IPS-20b (cell line): ENCODE data around the gene SELPLG.

Experiments used
- H3K27ac ChIP-seq: one replicate; pipeline ENCODE4 v1.5.1; 2013; ENCODE audit warnings: low read length
- H3K27me3 ChIP-seq: 2 replicates; pipeline ENCODE4 v1.6.1; 2013; ENCODE audit warnings: mild to moderate bottlenecking, low read length, inconsistent platforms; ENCODE audit not compliant: insufficient read depth
- H3K36me3 ChIP-seq: 2 replicates; pipeline ENCODE4 v1.6.1; 2013; ENCODE audit warnings: low read depth, mild to moderate bottlenecking, inconsistent platforms, low read length, moderate library complexity; ENCODE audit not compliant: insufficient read depth
- H3K4me1 ChIP-seq: 2 replicates; pipeline ENCODE4 v1.6.1; 2013; ENCODE audit warnings: mild to moderate bottlenecking, control low read depth, inconsistent platforms, low read length, moderate library complexity; ENCODE audit not compliant: insufficient read depth
- H3K4me3 ChIP-seq: 2 replicates; pipeline ENCODE4 v1.5.1; 2013; ENCODE audit warnings: mild to moderate bottlenecking, low read length, inconsistent platforms
- H3K9ac ChIP-seq: 2 replicates; pipeline ENCODE4 v1.6.1; 2013; ENCODE audit warnings: low read depth, mild to moderate bottlenecking, inconsistent platforms, low read length, moderate library complexity
- H3K9me3 ChIP-seq: 2 replicates; pipeline ENCODE4 v1.6.1; 2013; ENCODE audit warnings: mild to moderate bottlenecking, low read depth, low read length, inconsistent platforms; ENCODE audit not compliant: insufficient read depth

SELPLG gene

GRCh38 chr12:108633534-108634248, at the start of gene SELPLG:
TSS of gene SELPLG (minus strand) at chr12:108633894. CDS start at chr12:108624307, 9,587 bp downstream.
- Histone ChIP-seq H3K27me3 (no peaks in the 10 kb centered on the region), H3K4me1 (peaks cover 31% of the 10 kb centered on the region), H3K36me3 (no peaks in the 10 kb centered on the region), H3K4me3 (no peak within 1 kb of the TSS), H3K9ac (no peak within 1 kb of the TSS), H3K27ac (no peak within 1 kb of the TSS), H3K9me3 (no peaks in the 10 kb centered on the region)

- peaks cover 16% of the 10 kb centered on the region for H3K4me1 ChIP-seq
- no peak overlapping the region for H3K4me3 ChIP-seq
Observed at GRCh38 chr12:108681317-108681716, 47.6 kb upstream of the SELPLG start.

GRCh38 chr12:108679106-108679681, 45.5 kb upstream of the SELPLG start:
- no peaks in the 10 kb centered on the region for H3K27me3 ChIP-seq
- H3K9ac ChIP-seq: no peak overlapping the region
- no peak overlapping the region for H3K27ac ChIP-seq
- peaks cover 6% of the 10 kb centered on the region for H3K4me1 ChIP-seq
- H3K9me3 ChIP-seq: no peaks in the 10 kb centered on the region
- peaks cover 27% of the 10 kb centered on the region for H3K36me3 ChIP-seq
- H3K4me3 ChIP-seq: no peak overlapping the region

More at GRCh38 chr12:108681317-108681716, 47.6 kb upstream of the SELPLG start:
- Histone ChIP-seq H3K9me3 (no peaks in the 10 kb centered on the region), H3K9ac (no peak overlapping the region), H3K27ac (no peak overlapping the region), H3K36me3 (peaks cover 15% of the 10 kb centered on the region), H3K27me3 (no peaks in the 10 kb centered on the region)

- H3K9me3 ChIP-seq: no peaks in the 10 kb centered on the region
- no peaks in the 10 kb centered on the region for H3K27me3 ChIP-seq
- no peak overlapping the region for H3K4me3 ChIP-seq
- H3K27ac ChIP-seq: no peak overlapping the region
- no peaks in the 10 kb centered on the region for H3K4me1 ChIP-seq
- H3K9ac ChIP-seq: no peak overlapping the region
- H3K36me3 ChIP-seq: peaks cover 27% of the 10 kb centered on the region
Observed at GRCh38 chr12:108678104-108678730, 44.5 kb upstream of the SELPLG start.

GRCh38 chr12:108677381-108677780, 43.7 kb upstream of the SELPLG start:
- Histone ChIP-seq H3K9me3 (no peaks in the 10 kb centered on the region), H3K4me3 (no peak overlapping the region), H3K27me3 (no peaks in the 10 kb centered on the region), H3K4me1 (no peaks in the 10 kb centered on the region), H3K36me3 (peaks cover 27% of the 10 kb centered on the region), H3K9ac (no peak overlapping the region), H3K27ac (no peak overlapping the region)

GRCh38 chr12:108676707-108677106, 43.0 kb upstream of the SELPLG start:
- no peak overlapping the region for H3K4me3 ChIP-seq
- peaks cover 27% of the 10 kb centered on the region for H3K36me3 ChIP-seq
- H3K27ac ChIP-seq: no peak overlapping the region
- no peaks in the 10 kb centered on the region for H3K9me3 ChIP-seq
- H3K9ac ChIP-seq: no peak overlapping the region
- no peaks in the 10 kb centered on the region for H3K4me1 ChIP-seq
- H3K27me3 ChIP-seq: no peaks in the 10 kb centered on the region

GRCh38 chr12:108675792-108676191, 42.1 kb upstream of the SELPLG start:
- no peaks in the 10 kb centered on the region for H3K4me1 ChIP-seq
- no peaks in the 10 kb centered on the region for H3K27me3 ChIP-seq
- no peak overlapping the region for H3K27ac ChIP-seq
- no peak overlapping the region for H3K9ac ChIP-seq
- no peaks in the 10 kb centered on the region for H3K9me3 ChIP-seq
- H3K4me3 ChIP-seq: no peak overlapping the region
- H3K36me3 ChIP-seq: peaks cover 27% of the 10 kb centered on the region

- Histone ChIP-seq H3K27ac (no peak overlapping the region), H3K9ac (no peak overlapping the region), H3K4me1 (no peaks in the 10 kb centered on the region), H3K4me3 (no peak overlapping the region), H3K36me3 (peaks cover 15% of the 10 kb centered on the region; the same call in 1 of the 2 replicates), H3K9me3 (no peaks in the 10 kb centered on the region), H3K27me3 (no peaks in the 10 kb centered on the region)
Observed at GRCh38 chr12:108672054-108672453, 38.4 kb upstream of the SELPLG start.

GRCh38 chr12:108671110-108671509, 37.4 kb upstream of the SELPLG start:
- Histone ChIP-seq H3K4me3 (no peak overlapping the region), H3K4me1 (no peaks in the 10 kb centered on the region), H3K36me3 (peaks cover 10% of the 10 kb centered on the region; the same call in 1 of the 2 replicates), H3K27ac (no peak overlapping the region), H3K9ac (no peak overlapping the region), H3K27me3 (no peaks in the 10 kb centered on the region), H3K9me3 (no peaks in the 10 kb centered on the region)

- Histone ChIP-seq H3K4me3 (no peak overlapping the region), H3K4me1 (no peaks in the 10 kb centered on the region), H3K36me3 (0 out of 2 replicates have a peak, but pooled peaks cover 6% of the 10 kb centered on the region), H3K27ac (no peak overlapping the region), H3K27me3 (no peaks in the 10 kb centered on the region), H3K9ac (0 out of 2 replicates have a peak overlapping the region, but pooled peaks have one; percentile 7), H3K9me3 (no peaks in the 10 kb centered on the region)
Observed at GRCh38 chr12:108670066-108670631, 36.5 kb upstream of the SELPLG start.

- no peak overlapping the region for H3K27ac ChIP-seq
- no peaks in the 10 kb centered on the region for H3K9me3 ChIP-seq
- H3K27me3 ChIP-seq: no peaks in the 10 kb centered on the region
- H3K9ac ChIP-seq: no peak overlapping the region
- no peak overlapping the region for H3K4me3 ChIP-seq
- no peaks in the 10 kb centered on the region for H3K36me3 ChIP-seq
- H3K4me1 ChIP-seq: peaks cover 8% of the 10 kb centered on the region; the same call in 1 of the 2 replicates
Observed at GRCh38 chr12:108668542-108668941, 34.8 kb upstream of the SELPLG start.
